Measurements from ENCODE around the gene CENPM. TPM values are rescaled to one million over a fixed set of nuclear protein-coding genes. Genes with fewer than 3 reads are reported as not detected.

CENPM gene
- total RNA-seq, 4 donors from 2014 or later: 2.4 to 3.2 TPM; not detected in 2

DNA sequence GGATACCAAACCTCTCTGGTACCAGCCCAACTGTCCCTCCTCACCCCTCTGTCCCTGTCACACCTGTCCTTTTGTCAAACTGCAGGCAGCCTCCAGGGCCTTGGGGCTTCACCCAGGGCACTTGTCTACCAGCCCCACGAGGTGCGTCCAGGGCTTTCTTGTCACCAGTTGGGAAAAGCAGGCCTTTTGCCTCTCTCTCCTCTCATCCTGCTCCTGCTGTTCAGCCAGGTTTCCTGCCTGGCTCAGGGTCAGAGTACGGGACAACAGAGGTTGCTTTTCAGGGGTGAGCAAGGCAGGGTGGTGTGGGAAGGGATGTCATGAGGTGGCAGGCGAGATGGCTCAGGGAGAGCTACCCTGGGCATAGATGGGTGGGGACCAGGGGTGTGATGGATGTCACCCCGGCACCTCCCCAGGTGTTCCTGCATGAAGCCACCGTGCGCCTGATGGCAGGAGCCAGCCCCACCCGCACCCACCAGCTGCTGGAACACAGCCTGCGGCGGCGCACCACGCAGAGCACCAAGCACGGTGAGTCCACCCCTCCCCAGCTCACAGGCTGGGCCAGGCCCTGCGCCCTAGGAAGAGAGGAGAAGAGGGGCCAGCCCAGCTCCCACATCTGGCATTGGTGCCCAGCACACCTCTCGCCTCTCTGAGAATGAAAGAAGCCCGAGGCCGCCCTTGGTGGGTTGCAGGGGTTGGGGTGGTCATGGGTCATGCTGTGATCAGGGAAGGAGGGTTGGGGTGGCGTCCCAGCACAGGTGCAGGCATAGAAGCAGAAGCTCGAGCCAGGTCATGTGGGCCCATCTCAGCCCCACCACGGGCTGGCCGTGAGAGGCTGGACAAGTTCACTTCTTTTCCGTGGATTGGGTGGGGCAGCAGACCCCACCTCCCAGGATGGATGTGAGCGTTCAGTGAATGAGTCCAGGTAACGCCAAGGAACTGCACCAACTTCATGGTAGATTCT, 42.2 kb downstream of the CENPM start:
- TF ChIP-seq, protein P1, sequence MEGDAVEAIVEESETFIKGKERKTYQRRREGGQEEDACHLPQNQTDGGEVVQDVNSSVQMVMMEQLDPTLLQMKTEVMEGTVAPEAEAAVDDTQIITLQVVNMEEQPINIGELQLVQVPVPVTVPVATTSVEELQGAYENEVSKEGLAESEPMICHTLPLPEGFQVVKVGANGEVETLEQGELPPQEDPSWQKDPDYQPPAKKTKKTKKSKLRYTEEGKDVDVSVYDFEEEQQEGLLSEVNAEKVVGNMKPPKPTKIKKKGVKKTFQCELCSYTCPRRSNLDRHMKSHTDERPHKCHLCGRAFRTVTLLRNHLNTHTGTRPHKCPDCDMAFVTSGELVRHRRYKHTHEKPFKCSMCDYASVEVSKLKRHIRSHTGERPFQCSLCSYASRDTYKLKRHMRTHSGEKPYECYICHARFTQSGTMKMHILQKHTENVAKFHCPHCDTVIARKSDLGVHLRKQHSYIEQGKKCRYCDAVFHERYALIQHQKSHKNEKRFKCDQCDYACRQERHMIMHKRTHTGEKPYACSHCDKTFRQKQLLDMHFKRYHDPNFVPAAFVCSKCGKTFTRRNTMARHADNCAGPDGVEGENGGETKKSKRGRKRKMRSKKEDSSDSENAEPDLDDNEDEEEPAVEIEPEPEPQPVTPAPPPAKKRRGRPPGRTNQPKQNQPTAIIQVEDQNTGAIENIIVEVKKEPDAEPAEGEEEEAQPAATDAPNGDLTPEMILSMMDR (IDR thresholded peaks at IDR 0.05; ENCODE audit: low read depth): no peak

DNA sequence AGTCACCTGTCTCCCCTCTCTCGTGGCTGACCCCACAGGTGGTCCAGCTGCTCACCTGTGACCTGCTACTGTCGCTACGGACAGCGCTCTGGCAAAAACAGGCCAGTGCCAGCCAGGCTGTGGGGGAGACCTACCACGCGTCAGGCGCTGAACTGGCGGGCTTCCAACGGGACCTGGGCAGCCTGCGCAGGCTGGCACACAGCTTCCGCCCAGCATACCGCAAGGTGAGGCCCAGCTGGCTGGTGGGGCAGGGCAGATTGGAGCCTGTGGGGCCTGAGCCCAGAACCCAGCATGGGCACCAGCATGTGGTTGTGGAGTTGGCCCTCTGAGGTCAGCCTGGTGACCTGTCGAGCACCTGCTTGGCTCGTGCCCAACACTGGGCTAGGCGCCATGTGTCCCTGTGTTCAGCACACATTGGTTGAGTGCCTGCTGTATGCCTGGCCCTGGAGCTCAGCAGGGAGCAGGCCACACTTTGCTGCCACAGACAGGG, 44.0 kb downstream of the CENPM start:
- TF ChIP-seq, protein P1 (IDR thresholded peaks at IDR 0.05; ENCODE audit: low read depth): no peak

DNA sequence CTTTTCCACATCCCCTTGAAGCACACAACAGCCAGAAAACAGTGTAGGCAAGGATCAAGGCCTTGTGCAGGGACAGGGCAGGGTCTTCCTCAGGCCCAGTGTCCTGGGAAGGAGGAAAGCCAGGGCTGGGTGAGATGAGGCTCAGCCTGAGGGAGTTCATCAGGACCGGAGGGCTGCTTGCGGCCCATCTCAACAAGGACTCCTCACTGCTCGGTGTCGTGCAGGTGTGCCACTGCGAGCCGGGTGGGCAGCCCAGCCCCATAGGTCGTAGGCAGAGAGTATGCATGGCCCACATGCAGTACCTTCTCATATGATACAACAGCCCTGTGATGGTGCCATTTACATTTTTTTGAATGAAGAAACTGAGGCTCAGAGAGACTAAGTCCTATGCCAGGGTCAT, 44.9 kb downstream of the CENPM start:
- TF ChIP-seq, protein P1 (IDR thresholded peaks at IDR 0.05; ENCODE audit: low read depth): no peak

DNA sequence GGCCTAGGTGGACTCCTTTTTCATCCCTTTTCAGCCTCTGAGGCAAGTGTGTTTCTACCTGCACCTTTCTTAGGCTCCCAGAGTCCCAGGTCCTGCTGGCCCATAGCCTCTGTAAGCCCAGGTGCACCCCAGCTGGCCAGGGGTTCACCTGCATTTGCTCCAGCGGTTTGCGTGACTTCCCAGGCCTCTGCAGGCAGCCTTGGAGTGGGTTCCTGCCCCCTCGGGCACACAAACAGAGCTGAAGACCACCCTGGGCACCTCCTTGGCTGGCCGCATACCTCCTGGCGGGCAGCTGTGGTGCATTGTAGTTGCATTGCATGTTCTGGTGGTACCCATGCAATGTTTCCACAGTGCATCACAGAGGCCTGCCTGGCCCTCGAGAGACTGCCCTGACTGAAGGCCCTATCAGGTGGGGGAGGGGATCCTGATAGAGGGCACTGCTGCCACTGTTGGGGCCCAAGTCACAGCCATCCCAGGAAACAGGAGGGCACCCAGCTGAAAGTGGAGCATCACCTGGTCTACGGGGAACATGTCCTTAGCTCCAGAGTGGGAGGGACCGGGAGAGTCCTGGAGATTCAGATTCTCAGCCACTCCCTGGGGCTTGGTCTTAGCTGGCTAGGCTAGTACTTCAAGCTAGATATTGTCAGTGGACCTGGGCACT, 46.2 kb downstream of the CENPM start:
- TF ChIP-seq, protein P1 (IDR thresholded peaks at IDR 0.05; ENCODE audit: low read depth): no peak

DNA sequence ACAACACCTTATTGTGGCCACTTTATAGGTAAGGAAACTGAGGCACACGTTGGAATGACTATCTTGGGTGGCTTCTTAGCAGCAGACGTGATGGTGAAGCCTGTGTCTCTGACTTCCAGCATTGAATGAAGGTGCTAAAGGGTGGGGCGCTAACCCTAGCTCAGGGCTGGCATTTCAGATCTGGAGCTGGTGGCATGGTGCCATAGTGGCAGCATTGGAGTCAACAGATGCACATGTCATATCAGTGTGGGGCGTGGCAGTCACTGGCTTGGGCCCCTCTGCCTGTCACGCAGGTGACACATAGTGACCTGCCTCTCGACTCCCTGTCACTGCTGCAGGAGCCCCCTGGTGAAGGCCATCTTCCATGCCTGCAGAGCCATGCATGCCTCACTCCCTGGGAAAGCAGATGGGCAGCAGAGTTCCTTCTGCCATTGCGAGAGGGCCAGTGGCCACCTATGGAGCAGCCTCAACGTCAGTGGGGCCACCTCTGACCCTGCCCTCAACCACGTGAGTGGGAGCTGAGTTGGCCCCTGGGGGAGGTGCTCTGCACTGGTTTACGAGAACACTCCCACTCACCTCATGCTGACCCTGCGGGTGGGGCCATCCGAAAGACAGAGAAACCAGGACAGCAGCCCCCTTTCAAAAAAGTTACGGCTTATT, 46.8 kb downstream of the CENPM start:
- TF ChIP-seq, protein P1 (IDR thresholded peaks at IDR 0.05; ENCODE audit: low read depth): no peak

DNA sequence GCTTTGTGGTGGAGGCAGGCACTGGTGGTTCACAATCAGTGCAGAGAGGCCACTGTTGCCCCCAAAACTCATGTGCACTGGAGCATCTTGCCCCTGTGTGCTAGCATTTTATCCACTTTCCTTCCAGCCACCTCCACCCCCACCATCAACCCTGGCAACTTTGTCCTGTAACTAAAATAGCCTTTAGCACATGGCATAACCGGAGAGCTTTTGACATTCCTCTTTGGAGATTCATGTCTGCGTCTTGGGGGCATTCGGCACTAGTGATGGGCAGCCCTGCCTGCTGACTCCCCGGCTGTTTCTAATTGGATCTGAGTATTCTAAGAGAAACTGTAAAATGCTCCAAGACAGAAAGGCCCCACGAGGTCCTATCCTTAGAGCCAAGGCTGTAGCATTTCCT, 47.8 kb downstream of the CENPM start:
- TF ChIP-seq, protein P1 (IDR thresholded peaks at IDR 0.05; ENCODE audit: low read depth): no peak

Measured in subcutaneous adipose tissue (tissue), 4 donors.